K562 (cell line): ENCODE measurements around the gene ATRNL1. TPM values are rescaled to one million over a fixed set of nuclear protein-coding genes. Genes with fewer than 3 reads are reported as not detected.

ENCODE experiments used
- ATAC-seq: fragments of 200-7000 bp; cut with Tn5 transposase; 3 replicates; pipeline ENCODE4 v1.9.1; 2020; ENCODE audit warnings: moderate library complexity
- BruUV-seq: library from RNA; stranded (reverse); fragments of 400-500 nt; replicated peaks from 2 replicates; lab custom pipeline; 2021; lab: Mats Ljungman, UMichigan
- CTCF ChIA-PET: fragments of 300-600 bp; formaldehyde crosslinking; extraction: SDS; loops from one replicate; lab custom pipeline; 2021; ENCODE audit warnings: low intra/inter-chr PET ratio; lab: Yijun Ruan, JAX
- POLR2A ChIA-PET: fragments of 300-600, 350-650 bp; sonication (Branson Sonifier 250); formaldehyde crosslinking; extraction: SDS; loops from one replicate; lab custom pipeline; 2021; ENCODE audit warnings: antibody characterized with exemption, inconsistent platforms; lab: Yijun Ruan, JAX
- DNase-seq, 4 experiments: peaks; one replicate each; pipeline versions ENCODE4 v3.0.0 to v3.0.0-alpha.2; 2011 to 2018; ENCODE audit warnings: low spot score in 3 of 4, mixed read lengths in 3 of 4; ENCODE audit errors: extremely low read depth in 1 of 4
- FAIRE-seq: peaks from 2 replicates; lab custom pipeline; 2011; peaks lifted over from hg19 to GRCh38; lab: Jason Lieb, UNC
- H2AFZ ChIP-seq: 2 replicates; pipeline ENCODE4 v1.6.0; 2011; ENCODE audit warnings: low read depth, low read length, control low read depth, inconsistent platforms
- H3K27ac ChIP-seq: fragments of 200-600 bp; 3 replicates; pipeline ENCODE4 v1.8.0; 2011; ENCODE audit warnings: low read depth, mild to moderate bottlenecking, control low read depth, inconsistent platforms, low read length, moderate library complexity, mixed read lengths; ENCODE audit errors: extremely low read depth
- H3K27me3 ChIP-seq, 2 experiments: fragments of 300-600 bp in 1 of 2; 2 replicates in 1 of 2; 3 replicates in 1 of 2; pipeline versions ENCODE4 v1.6.0 to v1.8.0; 2011; ENCODE audit warnings: inconsistent platforms in 2 of 2, low read length in 2 of 2, mild to moderate bottlenecking in 1 of 2, mixed read lengths in 1 of 2, moderate library complexity in 1 of 2; ENCODE audit not compliant: control insufficient read depth in 2 of 2, insufficient read depth in 2 of 2
- H3K36me3 ChIP-seq: fragments of 300-600 bp; 3 replicates; pipeline ENCODE4 v1.8.0; 2011; ENCODE audit warnings: mild to moderate bottlenecking, low read length, inconsistent platforms; ENCODE audit not compliant: control insufficient read depth, insufficient read depth
- H3K4me1 ChIP-seq, 2 experiments: fragments of 200-600 bp in 1 of 2; replicated peaks in 1 of 2; 2 replicates in 1 of 2; 3 replicates in 1 of 2; pipeline versions ENCODE4 v1.5.1 to v1.8.0; 2011; ENCODE audit warnings: inconsistent platforms in 2 of 2, low read length in 2 of 2, mild to moderate bottlenecking in 1 of 2, mixed read lengths in 1 of 2, moderate library complexity in 1 of 2; ENCODE audit not compliant: control insufficient read depth in 2 of 2, insufficient read depth in 2 of 2
- H3K4me2 ChIP-seq: 2 replicates; pipeline ENCODE4 v1.6.1; 2011; ENCODE audit warnings: low read length, control low read depth, inconsistent platforms, mixed read lengths; ENCODE audit not compliant: insufficient read depth
- H3K4me3 ChIP-seq: fragments of 200-600 bp; sonication (generic), shearing (Covaris generic); 2 replicates; pipeline ENCODE4 v1.5.1; 2016; ENCODE audit warnings: control low read depth, inconsistent platforms
- H3K79me2 ChIP-seq: fragments of 200-600 bp; 3 replicates; pipeline ENCODE4 v1.8.0; 2011; ENCODE audit warnings: low read length, inconsistent platforms; ENCODE audit not compliant: control insufficient read depth, insufficient read depth
- H3K9ac ChIP-seq, 2 experiments: 2 replicates each; pipeline versions ENCODE4 v1.6.0 to v1.6.1; 2011; ENCODE audit warnings: low read depth in 2 of 2, low read length in 2 of 2, control low read depth in 1 of 2, inconsistent platforms in 1 of 2, mild to moderate bottlenecking in 1 of 2, mixed read lengths in 1 of 2; ENCODE audit not compliant: insufficient read depth in 1 of 2
- H3K9me1 ChIP-seq: one replicate; pipeline ENCODE4 v1.6.0; 2011; ENCODE audit warnings: inconsistent platforms, mild to moderate bottlenecking, low read length, moderate library complexity; ENCODE audit not compliant: control insufficient read depth, insufficient read depth
- H3K9me3 ChIP-seq: replicated peaks from 2 replicates; pipeline ENCODE4 v1.5.1; 2011; ENCODE audit warnings: low read depth, low read length, inconsistent platforms; ENCODE audit not compliant: control insufficient read depth, insufficient read depth
- H4K20me1 ChIP-seq: replicated peaks from 2 replicates; pipeline ENCODE4 v1.6.1; 2011; ENCODE audit warnings: low read length, inconsistent platforms, mixed read lengths; ENCODE audit not compliant: control insufficient read depth, insufficient read depth
- CEBPZ ChIP-seq: fragments of 150-350 bp; IDR thresholded peaks from 2 replicates; pipeline ENCODE4 v1.6.1; 2014; ENCODE audit warnings: low read depth, mild to moderate bottlenecking, low read length, borderline replicate concordance
- FOXJ2 ChIP-seq: fragments of 200-800 bp; sonication (Bioruptor generic); IDR thresholded peaks from 2 replicates; pipeline ENCODE4 v1.6.1; 2016; ENCODE audit warnings: missing genetic modification characterization, missing compliant biosample characterization
- MCM2 ChIP-seq: fragments of 450-650 bp; IDR thresholded peaks from 2 replicates; pipeline ENCODE4 v1.6.1; 2017; ENCODE audit warnings: low read depth, mild to moderate bottlenecking
- MTA3 ChIP-seq: fragments of 450-650 bp; formaldehyde crosslinking; IDR thresholded peaks from 2 replicates; pipeline ENCODE4 v1.6.1; 2017; ENCODE audit warnings: mild to moderate bottlenecking, borderline replicate concordance
- NEUROD1 ChIP-seq: fragments of 150-350 bp; IDR thresholded peaks from 2 replicates; pipeline ENCODE4 v1.6.1; 2014; ENCODE audit warnings: borderline replicate concordance, low read length, low read depth; ENCODE audit not compliant: partially characterized antibody
- NFXL1 ChIP-seq: fragments of 450-650 bp; formaldehyde crosslinking; IDR thresholded peaks from 2 replicates; pipeline ENCODE4 v1.4.0; 2021; ENCODE audit warnings: mild to moderate bottlenecking
- REST ChIP-seq, 2 experiments: fragments of 450-650 bp; formaldehyde crosslinking in 1 of 2; IDR thresholded peaks; 2 replicates each; pipeline versions ENCODE4 v1.4.0 to v1.6.1; 2014 to 2020; ENCODE audit warnings: mild to moderate bottlenecking in 2 of 2, borderline replicate concordance in 1 of 2, low read depth in 1 of 2
- SAP30 ChIP-seq: fragments of 200-600 bp; sonication (generic); IDR thresholded peaks from 2 replicates; pipeline ENCODE4 v1.6.1; 2012; ENCODE audit warnings: borderline replicate concordance, low read depth, mild to moderate bottlenecking, moderate library complexity, low read length, control low read depth, inconsistent platforms; ENCODE audit not compliant: insufficient read depth, poor library complexity, severe bottlenecking
- ZNF184 ChIP-seq: sonication (generic); formaldehyde crosslinking; IDR thresholded peaks from 2 replicates; pipeline ENCODE4 v1.5.0; 2020; ENCODE audit warnings: missing genetic modification reagents
- ZNF408 ChIP-seq: fragments of 250-450 bp; sonication (Bioruptor Pico); IDR thresholded peaks from 2 replicates; pipeline ENCODE4 v1.4.0; 2020; ENCODE audit warnings: low read depth, mild to moderate bottlenecking, moderate library complexity
- ZNF76 ChIP-seq: fragments of 250-450 bp; sonication (Bioruptor Pico); IDR thresholded peaks from 2 replicates; pipeline ENCODE4 v1.4.0; 2020; ENCODE audit warnings: mild to moderate bottlenecking, moderate library complexity, borderline replicate concordance
- WGBS: fragments of 100-300 bp; shearing (Covaris generic); methylation state at CpG from one replicate; pipeline ENCODE4 v1.1.6; 2016; ENCODE audit warnings: low coverage, mixed read lengths; ENCODE audit not compliant: insufficient coverage; ENCODE audit errors: missing lambda C conversion rate; 5-methylcytosine and 5-hydroxymethylcytosine counted together
- in situ Hi-C: fragments of 300-500 bp; cut with MboI; formaldehyde crosslinking; loops from 4 replicates; pipeline ENCODE4 v1.15.0; 2018; ENCODE audit warnings: inconsistent platforms, mixed read lengths
- intact Hi-C: fragments of 100-400 bp; cut with micrococcal nuclease; formaldehyde crosslinking; loops from 2 replicates; pipeline ENCODE4 v1.14.2; 2022
- polyA plus RNA-seq, 8 experiments: library from polyadenylated mRNA; depleted of rRNA in 4 of 8; stranded (reverse) in 5 of 8; unstranded in 3 of 8; fragments of >200 nt; fragmentation: Nextera tagmentation in 2 of 8; fragmentation: Illumina TruSeq in 1 of 8; extraction: Ambion mirVana in 2 of 8; extraction: Trizol in 1 of 8; gene quantifications; 2 replicates each; pipeline versions ENCODE4 v1.2.1 to v1.2.3, GENCODE V29; 2011 to 2014; ENCODE audit warnings: inconsistent platforms in 1 of 8, missing spikeins in 1 of 8
- total RNA-seq, 7 experiments: library from RNA; depleted of rRNA in 6 of 7; stranded (reverse); fragments of >200 nt in 6 of 7; fragmentation: Illumina TruSeq in 2 of 7; extraction: Trizol in 2 of 7; gene quantifications; 2 replicates each; pipeline versions ENCODE4 v1.2.1 to v1.2.3, GENCODE V29; 2011 to 2021; ENCODE audit warnings: low replicate concordance in 1 of 7

The ATRNL1 gene
- total and polyA plus RNA-seq, 9 of the 15 experiments (the other 6 are each of a cell fraction or from before 2014, with no cell fraction given): 0.18 TPM; not detected in 8

GRCh38 chr10:115948465-115948864 is 855.3 kb downstream of the ATRNL1 start:
- in situ Hi-C loops (no loop called here), intact Hi-C loops (no loop called here)
- Histone ChIP-seq H3K4me1 (no peaks in the 10 kb centered on the region), H3K9ac (no peak overlapping the region), H3K4me2 (no peak overlapping the region), H3K36me3 (no peaks in the 10 kb centered on the region), H3K27me3 (no peaks in the 10 kb centered on the region), H3K27ac (no peak overlapping the region), H3K79me2 (no peaks in the 10 kb centered on the region), H2AFZ (no peak overlapping the region), H3K9me1 (no peaks in the 10 kb centered on the region), H3K4me3 (no peak overlapping the region), H3K9me3 (no peaks in the 10 kb centered on the region; the same call in 1 of the 2 replicates), H4K20me1 (no peaks in the 10 kb centered on the region)
- no peak for DNase-seq
- no peak for ATAC-seq
- FAIRE-seq: no peak
- 0% methylated on average over 1 of the region's 1 CpG for WGBS
- CTCF ChIA-PET: no interaction called here
- POLR2A ChIA-PET: no interaction called here
- no TSS peak for BruUV-seq
- TF ChIP-seq NEUROD1 (no peak), NFXL1 (CRISPR knock-in tag) (no peak), FOXJ2 (no peak), ZNF408 (CRISPR knock-in tag) (no peak), CEBPZ (no peak), ZNF76 (CRISPR knock-in tag) (no peak), MCM2 (no peak), MTA3 (no peak), REST (IDR thresholded peaks at IDR 0.05; ENCODE audit: borderline replicate concordance) (no peak), REST (CRISPR knock-in tag; IDR thresholded peaks at IDR 0.05; ENCODE audit: low read depth) (no peak), SAP30 (no peak), ZNF184 (no peak)
